HFF-Myc (cell line): ENCODE data around the gene GREB1.
"Not testable (repeated sequence)": the region's sequence is repeated elsewhere in the genome, so short reads cannot be mapped to it uniquely, and the experiment has no call there.

Experiments
- DNase-seq: peaks from one replicate; pipeline ENCODE4 v3.0.0-alpha.2; 2011; ENCODE audit warnings: low read depth; ENCODE audit errors: extremely low read depth
- H3K4me3 ChIP-seq: replicated peaks from 2 replicates; pipeline ENCODE4 v1.5.1; 2011; ENCODE audit warnings: low read depth, mild to moderate bottlenecking, control low read depth, low read length
- CTCF ChIP-seq: IDR thresholded peaks from 2 replicates; pipeline ENCODE4 v1.5.1; 2012; ENCODE audit warnings: mild to moderate bottlenecking, low read depth, low read length, control low read depth; ENCODE audit errors: missing control alignments

Gene GREB1

GRCh38 chr2:11656671-11657101 lies 122.8 kb downstream of the GREB1 start:
- no peak for TF ChIP-seq CTCF
- no peak overlapping the region for H3K4me3 ChIP-seq
- no peak for DNase-seq

GRCh38 chr2:11657195-11657594 lies 123.3 kb downstream of the GREB1 start:
- no peak for TF ChIP-seq CTCF
- no peak overlapping the region for H3K4me3 ChIP-seq
- DNase-seq: no peak

- no peak for TF ChIP-seq CTCF
- no peak for DNase-seq
Observed at GRCh38 chr2:11657646-11658045, 123.8 kb downstream of the GREB1 start.

GRCh38 chr2:11658208-11659114 lies 124.6 kb downstream of the GREB1 start:
- no peak for DNase-seq
- no peak for TF ChIP-seq CTCF

More at GRCh38 chr2:11657646-11658045, 123.8 kb downstream of the GREB1 start:
- no peak overlapping the region for H3K4me3 ChIP-seq

GRCh38 chr2:11659115-11659475 lies 125.2 kb downstream of the GREB1 start:
- no peak overlapping the region for H3K4me3 ChIP-seq
- DNase-seq: no peak
- no peak for TF ChIP-seq CTCF

More at GRCh38 chr2:11658208-11659114, 124.6 kb downstream of the GREB1 start:
- H3K4me3 ChIP-seq: no peak overlapping the region

GRCh38 chr2:11659851-11660250 lies 126.0 kb downstream of the GREB1 start:
- no peak overlapping the region for H3K4me3 ChIP-seq
- no peak for DNase-seq
- no peak for TF ChIP-seq CTCF

- DNase-seq, H3K4me3 ChIP-seq: not testable (repeated sequence)
Observed at GRCh38 chr2:11660396-11660795, 126.6 kb downstream of the GREB1 start.
